Upper lobe of left lung (tissue), 6 donors: Measurements from ENCODE around the gene RAET1E. TPM values are rescaled to one million over a fixed set of nuclear protein-coding genes. Genes with fewer than 3 reads are reported as not detected.
"Not testable (repeated sequence)": the region's sequence is repeated elsewhere in the genome, so short reads cannot be mapped to it uniquely, and the experiment has no call there.

Source experiments
- ATAC-seq, 2 donors: fragments of 200-7000 bp; cut with Tn5 transposase; one replicate each; pipeline ENCODE4 v1.9.1; 2022; ENCODE audit warnings: mild to moderate bottlenecking in 2 of 2, moderate library complexity in 2 of 2; ENCODE audit not compliant: low FRiP score in 2 of 2
- DNase-seq, 2 donors: peaks; one replicate each; pipeline ENCODE4 v3.0.0-alpha.2; 2019 to 2020
- H3K27ac ChIP-seq, 4 donors: fragments of 200-600 bp; sonication (generic); one replicate each; pipeline ENCODE4 v1.5.1; 2016 to 2019
- H3K27me3 ChIP-seq, 4 donors: fragments of 200-600 bp; sonication (generic); one replicate each; pipeline ENCODE4 v1.5.1; 2017 to 2019
- H3K36me3 ChIP-seq, 4 donors: fragments of 200-600 bp; sonication (generic); one replicate each; pipeline ENCODE4 v1.5.1; 2016 to 2019
- H3K4me1 ChIP-seq, 4 donors: fragments of 200-600 bp; sonication (generic); one replicate each; pipeline ENCODE4 v1.5.1; 2018 to 2019
- H3K4me3 ChIP-seq, 4 donors: fragments of 200-600 bp; sonication (generic); one replicate each; pipeline ENCODE4 v1.5.1; 2017 to 2019; ENCODE audit warnings: mild to moderate bottlenecking in 2 of 4, moderate library complexity in 1 of 4
- H3K9me3 ChIP-seq, 4 donors: fragments of 200-600 bp; sonication (generic); one replicate each; pipeline ENCODE4 v1.5.1; 2018 to 2019
- EP300 ChIP-seq, 4 donors: sonication (generic); formaldehyde crosslinking; IDR thresholded peaks; one replicate each; pipeline ENCODE4 v1.5.1; 2017; ENCODE audit warnings: antibody characterized with exemption in 4 of 4, control low read depth in 2 of 4
- POLR2A ChIP-seq, 4 donors: fragments of 450-650 bp; IDR thresholded peaks; one replicate each; pipeline ENCODE4 v1.5.1; 2016 to 2017; ENCODE audit warnings: antibody characterized with exemption in 4 of 4, mild to moderate bottlenecking in 2 of 4
- POLR2AphosphoS5 ChIP-seq, 2 donors: sonication (generic); formaldehyde crosslinking; IDR thresholded peaks; one replicate each; pipeline ENCODE4 v1.5.1; 2017; ENCODE audit warnings: antibody characterized with exemption in 2 of 2
- WGBS, 2 donors: methylation state at CpG; one replicate each; pipeline ENCODE4 v1.1.5; 2017 to 2018; 5-methylcytosine and 5-hydroxymethylcytosine counted together
- total RNA-seq, 6 donors: library from RNA; depleted of rRNA in 4 of 6; stranded (reverse); fragments of >200 nt in 4 of 6; gene quantifications; one replicate each; pipeline versions ENCODE4 v1.1.0 to v1.2.1, GENCODE V29; 2016 to 2021
- TF ChIP-seq, protein P1 (sequence below), 6 experiments: fragments of 450-650 bp in 4 of 6; fragments of 200-600 bp in 2 of 6; sonication (generic) in 2 of 6; IDR thresholded peaks; one replicate each; pipeline ENCODE4 v1.5.1; 2016 to 2019; ENCODE audit warnings: antibody characterized with exemption in 6 of 6
- donor health status: DM: no; HTN: no; CAD: no; lungs with moderate emphysema.
- donor health status: DM: no; HTN: yes; CAD: no; lungs with severe emphysema.

The RAET1E gene
- total RNA-seq, 6 donors from 2014 or later = 0.30 to 2.3 (median 1.4) TPM; not detected in 1

GRCh38 chr6:149924206-149924932, 26.5 kb upstream of the RAET1E start:
- no peak for DNase-seq
- Histone ChIP-seq H3K4me3 (no peak overlapping the region), H3K4me1 (peaks cover 22 to 38% (median 29%) of the 10 kb centered on the region in 4 donors), H3K27me3 (peaks cover 0 to 6% (median 1%) of the 10 kb centered on the region in 4 donors), H3K36me3 (no peaks in the 10 kb centered on the region), H3K9me3 (no peaks in the 10 kb centered on the region), H3K27ac (peak overlapping the region in 2 of 4 donors; percentile 82 to 83)
- no peak for ATAC-seq
- no peak for TF ChIP-seq POLR2A (IDR thresholded peaks at IDR 0.05)
- TF ChIP-seq, protein P1, sequence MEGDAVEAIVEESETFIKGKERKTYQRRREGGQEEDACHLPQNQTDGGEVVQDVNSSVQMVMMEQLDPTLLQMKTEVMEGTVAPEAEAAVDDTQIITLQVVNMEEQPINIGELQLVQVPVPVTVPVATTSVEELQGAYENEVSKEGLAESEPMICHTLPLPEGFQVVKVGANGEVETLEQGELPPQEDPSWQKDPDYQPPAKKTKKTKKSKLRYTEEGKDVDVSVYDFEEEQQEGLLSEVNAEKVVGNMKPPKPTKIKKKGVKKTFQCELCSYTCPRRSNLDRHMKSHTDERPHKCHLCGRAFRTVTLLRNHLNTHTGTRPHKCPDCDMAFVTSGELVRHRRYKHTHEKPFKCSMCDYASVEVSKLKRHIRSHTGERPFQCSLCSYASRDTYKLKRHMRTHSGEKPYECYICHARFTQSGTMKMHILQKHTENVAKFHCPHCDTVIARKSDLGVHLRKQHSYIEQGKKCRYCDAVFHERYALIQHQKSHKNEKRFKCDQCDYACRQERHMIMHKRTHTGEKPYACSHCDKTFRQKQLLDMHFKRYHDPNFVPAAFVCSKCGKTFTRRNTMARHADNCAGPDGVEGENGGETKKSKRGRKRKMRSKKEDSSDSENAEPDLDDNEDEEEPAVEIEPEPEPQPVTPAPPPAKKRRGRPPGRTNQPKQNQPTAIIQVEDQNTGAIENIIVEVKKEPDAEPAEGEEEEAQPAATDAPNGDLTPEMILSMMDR (IDR thresholded peaks at IDR 0.05) = no peak
- WGBS, 2 donors = 85 to 88% methylated on average over 9 of the region's 9 CpGs

DNA sequence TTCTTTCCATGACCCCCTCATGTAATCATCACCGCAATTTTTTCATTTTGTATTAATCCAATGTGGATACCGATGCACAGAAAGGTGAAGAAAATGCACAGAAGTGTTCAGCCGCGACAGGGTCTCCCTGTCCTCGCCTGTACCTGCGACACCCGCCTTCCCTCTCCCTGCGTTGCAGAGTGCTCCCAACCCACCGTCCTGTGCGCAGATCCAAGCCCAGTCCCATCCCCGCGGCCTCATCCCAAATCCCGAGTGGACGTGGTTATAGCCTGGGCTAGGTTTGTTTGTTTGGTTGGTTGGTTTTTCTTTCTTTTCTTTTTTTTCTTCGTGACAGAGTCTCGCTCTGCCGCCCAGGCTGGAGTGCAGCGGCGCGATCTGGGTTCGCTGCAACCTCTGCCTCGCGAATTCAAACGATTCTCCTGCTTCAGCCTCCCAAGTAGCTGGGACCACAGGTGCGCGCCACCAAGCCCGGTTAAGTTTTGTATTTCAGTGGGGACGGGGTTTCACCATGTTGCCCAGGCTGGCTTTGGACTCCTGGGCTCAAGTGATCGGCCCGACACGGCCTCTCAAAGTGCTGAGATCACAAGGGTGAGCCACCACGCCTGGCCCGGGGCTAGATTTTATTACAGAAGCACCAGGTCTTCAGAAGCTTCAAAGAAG, 25.5 kb upstream of the RAET1E start:
- WGBS, 2 donors = 31 to 32% methylated on average over 33 of the region's 33 CpGs
- H3K27ac ChIP-seq = no peak overlapping the region
- peaks cover 22 to 38% (median 29%) of the 10 kb centered on the region in 4 donors for H3K4me1 ChIP-seq
- ATAC-seq = no peak
- no peaks in the 10 kb centered on the region for H3K36me3 ChIP-seq
- TF ChIP-seq EP300 (IDR thresholded peaks at IDR 0.05) (no peak), POLR2A (IDR thresholded peaks at IDR 0.05) (no peak), POLR2AphosphoS5 (IDR thresholded peaks at IDR 0.05) (no peak)
- TF ChIP-seq, protein P1 (IDR thresholded peaks at IDR 0.05) = no peak
- peak overlapping the region; percentile 28 to 61 (median 51) for H3K4me3 ChIP-seq
- H3K27me3 ChIP-seq = peaks cover 0 to 6% (median 1%) of the 10 kb centered on the region in 4 donors
- peak in 1 of 2 donors; percentile 72 for DNase-seq
- H3K9me3 ChIP-seq = no peaks in the 10 kb centered on the region

GRCh38 chr6:149922642-149923326, 24.9 kb upstream of the RAET1E start, which contains the start of gene RAET1G:
RAET1G (minus strand) TSS chr6:149923121; CDS start chr6:149923010, 111 bp downstream.
- DNase-seq (peak; percentile 89 to 91), ATAC-seq (peak; percentile 85 to 93)
- TF ChIP-seq, protein P1 (IDR thresholded peaks at IDR 0.05) = no peak
- peak in 1 of 2 donors; percentile 23 for TF ChIP-seq POLR2AphosphoS5 (IDR thresholded peaks at IDR 0.05)
- TF ChIP-seq POLR2A (IDR thresholded peaks at IDR 0.05) = peak in 1 of 4 donors; percentile 26
- TF ChIP-seq EP300 (IDR thresholded peaks at IDR 0.05) = no peak
- H3K27ac ChIP-seq = no peak within 1 kb of the TSS
- H3K4me1 ChIP-seq = peaks cover 22 to 38% (median 29%) of the 10 kb centered on the region in 4 donors
- H3K36me3 ChIP-seq = no peaks in the 10 kb centered on the region
- H3K27me3 ChIP-seq = peaks cover 0 to 6% (median 1%) of the 10 kb centered on the region in 4 donors
- H3K4me3 ChIP-seq = peak within 1 kb of the TSS; percentile 42 to 61 (median 51)
- H3K9me3 ChIP-seq = no peaks in the 10 kb centered on the region
- 1 to 3% methylated on average over 19 to 26 of the region's 40 CpGs for WGBS, 2 donors

DNA sequence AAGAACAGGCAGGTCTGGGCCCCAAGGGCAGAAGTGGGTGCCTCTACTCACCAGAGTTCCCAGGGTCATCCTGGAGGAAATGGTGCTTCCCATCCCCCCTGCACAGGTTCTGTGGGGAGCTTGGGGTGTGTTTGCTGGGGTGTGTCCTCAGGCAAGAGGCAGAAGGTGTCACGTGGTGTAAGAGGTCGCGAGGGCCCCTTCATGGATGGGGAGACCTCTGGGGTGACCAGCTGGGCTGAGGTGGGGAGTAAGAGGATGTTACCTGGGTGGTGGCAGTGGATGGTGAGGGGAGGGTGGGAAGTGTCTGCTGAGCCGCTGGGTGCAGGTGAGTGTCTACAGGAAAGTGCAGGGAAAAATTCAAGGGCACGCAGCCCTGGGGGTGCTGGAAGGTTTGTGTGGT, 24.2 kb upstream of the RAET1E start:
- WGBS, 2 donors = 55 to 65% methylated on average over 5 of the region's 5 CpGs
- H3K9me3 ChIP-seq, H3K36me3 ChIP-seq, H3K27ac ChIP-seq, ATAC-seq, H3K27me3 ChIP-seq: not testable (repeated sequence)
- Histone ChIP-seq H3K4me1 (peaks cover 22 to 38% (median 29%) of the 10 kb centered on the region in 4 donors), H3K4me3 (peak overlapping the region in 3 of 4 donors; percentile 47 to 61 (median 55))
- peak in 1 of 2 donors; percentile 15 for DNase-seq

GRCh38 chr6:149921361-149921760, 23.4 kb upstream of the RAET1E start:
- H3K9me3 ChIP-seq = no peaks in the 10 kb centered on the region
- H3K27ac ChIP-seq = no peak overlapping the region
- no peak overlapping the region for H3K4me3 ChIP-seq
- H3K4me1 ChIP-seq = peaks cover 21 to 36% (median 28%) of the 10 kb centered on the region in 4 donors
- ATAC-seq (no peak), DNase-seq (no peak)
- 81 to 86% methylated on average over 5 to 6 of the region's 6 CpGs for WGBS, 2 donors
- no peaks in the 10 kb centered on the region for H3K36me3 ChIP-seq
- H3K27me3 ChIP-seq = peaks cover 0 to 6% (median 1%) of the 10 kb centered on the region in 4 donors
- TF ChIP-seq EP300 (IDR thresholded peaks at IDR 0.05) = no peak
- TF ChIP-seq POLR2AphosphoS5 (IDR thresholded peaks at IDR 0.05) = no peak
- TF ChIP-seq POLR2A (IDR thresholded peaks at IDR 0.05) = no peak
- TF ChIP-seq, protein P1 (IDR thresholded peaks at IDR 0.05) = no peak
